GM12878 (cell line): ENCODE data around the gene SLC17A2. TPM values are rescaled to one million over a fixed set of nuclear protein-coding genes. Genes with fewer than 3 reads are reported as not detected.

ENCODE experiments used
- ATAC-seq: fragments of 200-7000 bp; cut with Tn5 transposase; 3 replicates; pipeline ENCODE4 v1.9.1; 2020; ENCODE audit warnings: mild to moderate bottlenecking, moderate library complexity
- BruUV-seq: library from RNA; stranded (reverse); fragments of 400-500 nt; replicated peaks from 2 replicates; lab custom pipeline; 2021; lab: Mats Ljungman, UMichigan
- CTCF ChIA-PET: fragments of 300-600 bp; sonication (Branson Sonifier 250); formaldehyde crosslinking; extraction: SDS; loops from one replicate; lab custom pipeline; 2021; ENCODE audit warnings: inconsistent platforms; lab: Yijun Ruan, JAX
- POLR2A ChIA-PET: fragments of 350-600 bp; formaldehyde crosslinking; extraction: SDS; loops from one replicate; lab custom pipeline; 2021; ENCODE audit warnings: inconsistent platforms; lab: Charles Lee
- RAD21 ChIA-PET: fragments of 300-600 bp; sonication (Branson Sonifier 250); formaldehyde crosslinking; loops from one replicate; lab custom pipeline; 2023; ENCODE audit warnings: antibody characterized with exemption; ENCODE audit not compliant: unreplicated experiment; lab: Charles Lee
- SMC1A ChIA-PET: fragments of 300-600 bp; sonication (Branson Sonifier 250); formaldehyde crosslinking; loops from one replicate; lab custom pipeline; 2023; ENCODE audit not compliant: unreplicated experiment, uncharacterized antibody; lab: Charles Lee
- DNase-seq: peaks from one replicate; pipeline ENCODE4 v3.0.0-alpha.2; 2011; ENCODE audit warnings: low read depth, low spot score
- FAIRE-seq: peaks from 3 replicates; lab custom pipeline; 2011; peaks lifted over from hg19 to GRCh38; lab: Jason Lieb, UNC
- H2AFZ ChIP-seq: 2 replicates; pipeline ENCODE4 v1.6.0; 2011; ENCODE audit warnings: low read depth, low read length, control low read depth; ENCODE audit not compliant: control insufficient read depth
- H3K27ac ChIP-seq: 2 replicates; pipeline ENCODE4 v1.5.1; 2011; ENCODE audit warnings: control low read depth; ENCODE audit not compliant: control insufficient read depth, insufficient read depth
- H3K27me3 ChIP-seq, 2 experiments: replicated peaks in 1 of 2; 2 replicates each; pipeline versions ENCODE4 v1.6.0 to v1.6.1; 2011; ENCODE audit warnings: low read length in 1 of 2; ENCODE audit not compliant: control insufficient read depth in 2 of 2, insufficient read depth in 2 of 2
- H3K36me3 ChIP-seq, 2 experiments: 2 replicates each; pipeline ENCODE4 v1.5.1; 2011; ENCODE audit warnings: low read length in 1 of 2; ENCODE audit not compliant: control insufficient read depth in 2 of 2, insufficient read depth in 2 of 2
- H3K4me1 ChIP-seq: 2 replicates; pipeline ENCODE4 v1.6.1; 2011; ENCODE audit warnings: mild to moderate bottlenecking, low read length, moderate library complexity, mixed read lengths; ENCODE audit not compliant: control insufficient read depth, insufficient read depth
- H3K4me2 ChIP-seq: 2 replicates; pipeline ENCODE4 v1.6.0; 2011; ENCODE audit warnings: control low read depth; ENCODE audit not compliant: control insufficient read depth, insufficient read depth
- H3K4me3 ChIP-seq: fragments of 200-600 bp; sonication (generic); 2 replicates; pipeline ENCODE4 v1.5.1; 2016
- H3K79me2 ChIP-seq: 2 replicates; pipeline ENCODE4 v1.6.0; 2011; ENCODE audit warnings: low read length; ENCODE audit not compliant: control insufficient read depth, insufficient read depth
- H3K9ac ChIP-seq: 2 replicates; pipeline ENCODE4 v1.8.0; 2011; ENCODE audit warnings: low read length, control low read depth, mixed read lengths; ENCODE audit not compliant: control insufficient read depth, insufficient read depth
- H3K9me3 ChIP-seq: replicated peaks from 3 replicates; pipeline ENCODE4 v1.5.1; 2011; ENCODE audit warnings: mild to moderate bottlenecking, low read length; ENCODE audit not compliant: control insufficient read depth, insufficient read depth
- H4K20me1 ChIP-seq: 2 replicates; pipeline ENCODE4 v1.6.0; 2011; ENCODE audit not compliant: control insufficient read depth, insufficient read depth
- BCLAF1 ChIP-seq: fragments of 450-650 bp; IDR thresholded peaks from 2 replicates; pipeline ENCODE4 v1.6.1; 2017; ENCODE audit warnings: antibody characterized with exemption, mild to moderate bottlenecking, moderate library complexity
- CBX5 ChIP-seq: sonication (generic); IDR thresholded peaks from 2 replicates; pipeline ENCODE4 v1.6.1; 2016; ENCODE audit warnings: low read depth, moderate library complexity, mild to moderate bottlenecking, inconsistent platforms
- CHD2 ChIP-seq: IDR thresholded peaks from 2 replicates; pipeline ENCODE4 v1.6.1; 2011; ENCODE audit warnings: low read depth, low read length, improper control_type of control experiment, borderline replicate concordance
- CREM ChIP-seq: IDR thresholded peaks from 2 replicates; pipeline ENCODE4 v1.6.1; 2014; ENCODE audit warnings: antibody characterized with exemption, low read depth
- EP300 ChIP-seq, 2 experiments: fragments of 150-350 bp in 1 of 2; IDR thresholded peaks; 2 replicates each; pipeline ENCODE4 v1.6.1; 2011 to 2012; ENCODE audit warnings: low read depth in 2 of 2, low read length in 2 of 2, borderline replicate concordance in 1 of 2, improper control_type of control experiment in 1 of 2, inconsistent platforms in 1 of 2; ENCODE audit not compliant: control insufficient read depth in 1 of 2
- ETV6 ChIP-seq, 2 experiments: fragments of 450-650 bp in 1 of 2; IDR thresholded peaks in 1 of 2; conservative IDR thresholded peaks in 1 of 2; 2 replicates each; pipeline ENCODE4 v1.6.1; 2014; ENCODE audit warnings: antibody characterized with exemption in 1 of 2, borderline replicate concordance in 1 of 2, low read depth in 1 of 2, mild to moderate bottlenecking in 1 of 2, moderate library complexity in 1 of 2
- HDAC6 ChIP-seq: fragments of 200-600 bp; sonication (generic); IDR thresholded peaks from one replicate; pipeline ENCODE4 v1.8.0; 2017; ENCODE audit warnings: antibody characterized with exemption; ENCODE audit not compliant: unreplicated experiment
- LARP7 ChIP-seq: fragments of 450-650 bp; IDR thresholded peaks from 2 replicates; pipeline ENCODE4 v1.6.1; 2017; ENCODE audit warnings: mild to moderate bottlenecking
- NFIC ChIP-seq: IDR thresholded peaks from 2 replicates; pipeline ENCODE4 v1.6.1; 2012; ENCODE audit warnings: low read depth, mild to moderate bottlenecking, inconsistent platforms, low read length, moderate library complexity
- PAX5 ChIP-seq: IDR thresholded peaks from 2 replicates; pipeline ENCODE4 v1.6.1; 2011; ENCODE audit warnings: low read depth, low read length, borderline replicate concordance
- PAX8 ChIP-seq: fragments of 450-650 bp; IDR thresholded peaks from 2 replicates; pipeline ENCODE4 v1.6.1; 2017; ENCODE audit warnings: mild to moderate bottlenecking, moderate library complexity
- RUNX3 ChIP-seq: IDR thresholded peaks from 2 replicates; pipeline ENCODE4 v1.6.1; 2012; ENCODE audit warnings: low read length, inconsistent platforms
- SIN3A ChIP-seq: IDR thresholded peaks from 2 replicates; pipeline ENCODE4 v1.6.1; 2012; ENCODE audit warnings: low read depth, low read length, improper control_type of control experiment
- SMARCA5 ChIP-seq: fragments of 450-650 bp; IDR thresholded peaks from 2 replicates; pipeline ENCODE4 v1.6.1; 2017; ENCODE audit warnings: mild to moderate bottlenecking
- ZBED1 ChIP-seq: IDR thresholded peaks from 2 replicates; pipeline ENCODE4 v1.6.1; 2016; ENCODE audit warnings: borderline replicate concordance
- ZSCAN29 ChIP-seq: fragments of 450-650 bp; IDR thresholded peaks from 2 replicates; pipeline ENCODE4 v1.6.1; 2017; ENCODE audit warnings: mild to moderate bottlenecking, moderate library complexity
- WGBS: methylation state at CpG from one replicate; pipeline ENCODE4 v1.1.6; 2016; ENCODE audit warnings: low lambda C conversion rate; ENCODE audit not compliant: insufficient replicate concordance, insufficient coverage; ENCODE audit errors: missing lambda C conversion rate; 5-methylcytosine and 5-hydroxymethylcytosine counted together
- in situ Hi-C: fragments of 300-500 bp; cut with MboI; formaldehyde crosslinking; loops from 9 replicates; pipeline ENCODE4 v1.14.3; 2018; ENCODE audit warnings: mixed read lengths
- intact Hi-C: fragments of 100-400 bp; cut with micrococcal nuclease; formaldehyde crosslinking; loops from one replicate; pipeline ENCODE4 v1.14.2; 2022; ENCODE audit not compliant: unreplicated experiment
- polyA plus RNA-seq, 11 experiments: library from polyadenylated mRNA; depleted of rRNA in 4 of 11; unstranded in 6 of 11; stranded (reverse) in 5 of 11; fragments of >200 nt; fragmentation: Nextera tagmentation in 4 of 11; fragmentation: Illumina TruSeq in 1 of 11; extraction: Ambion mirVana in 4 of 11; extraction: Trizol in 1 of 11; gene quantifications; 1 replicate in 1 of 11; 2 replicates in 10 of 11; pipeline versions ENCODE4 v1.2.1 to v1.2.3, GENCODE V29; 2011 to 2016; ENCODE audit warnings: inconsistent platforms in 2 of 11, missing spikeins in 2 of 11, low read depth in 1 of 11
- total RNA-seq, 4 experiments: library from RNA; depleted of rRNA in 3 of 4; stranded (reverse); fragments of >200 nt in 3 of 4; fragmentation: Illumina TruSeq in 1 of 4; extraction: Trizol in 1 of 4; gene quantifications; 2 replicates each; pipeline versions ENCODE4 v1.2.1 to v1.2.3, GENCODE V29; 2013 to 2021
- TF ChIP-seq, protein P1 (sequence below): IDR thresholded peaks from 2 replicates; pipeline ENCODE4 v1.6.1; 2012; ENCODE audit warnings: improper control_type of control experiment, low read depth, low read length; ENCODE audit not compliant: insufficient replicate concordance
- TF ChIP-seq, protein P2 (sequence below): IDR thresholded peaks from 2 replicates; pipeline ENCODE4 v1.6.1; 2011; ENCODE audit warnings: low read depth, mild to moderate bottlenecking, low read length, moderate library complexity, borderline replicate concordance; ENCODE audit errors: extremely low read depth

SLC17A2 gene
- total and polyA plus RNA-seq, 10 of the 15 experiments (the other 5 are each of a cell fraction or from before 2014, with no cell fraction given): not detected

- RAD21 ChIA-PET: no interaction called here
- Histone ChIP-seq H3K79me2 (no peaks in the 10 kb centered on the region), H3K36me3 (no peaks in the 10 kb centered on the region)
- TF ChIP-seq, protein P1, sequence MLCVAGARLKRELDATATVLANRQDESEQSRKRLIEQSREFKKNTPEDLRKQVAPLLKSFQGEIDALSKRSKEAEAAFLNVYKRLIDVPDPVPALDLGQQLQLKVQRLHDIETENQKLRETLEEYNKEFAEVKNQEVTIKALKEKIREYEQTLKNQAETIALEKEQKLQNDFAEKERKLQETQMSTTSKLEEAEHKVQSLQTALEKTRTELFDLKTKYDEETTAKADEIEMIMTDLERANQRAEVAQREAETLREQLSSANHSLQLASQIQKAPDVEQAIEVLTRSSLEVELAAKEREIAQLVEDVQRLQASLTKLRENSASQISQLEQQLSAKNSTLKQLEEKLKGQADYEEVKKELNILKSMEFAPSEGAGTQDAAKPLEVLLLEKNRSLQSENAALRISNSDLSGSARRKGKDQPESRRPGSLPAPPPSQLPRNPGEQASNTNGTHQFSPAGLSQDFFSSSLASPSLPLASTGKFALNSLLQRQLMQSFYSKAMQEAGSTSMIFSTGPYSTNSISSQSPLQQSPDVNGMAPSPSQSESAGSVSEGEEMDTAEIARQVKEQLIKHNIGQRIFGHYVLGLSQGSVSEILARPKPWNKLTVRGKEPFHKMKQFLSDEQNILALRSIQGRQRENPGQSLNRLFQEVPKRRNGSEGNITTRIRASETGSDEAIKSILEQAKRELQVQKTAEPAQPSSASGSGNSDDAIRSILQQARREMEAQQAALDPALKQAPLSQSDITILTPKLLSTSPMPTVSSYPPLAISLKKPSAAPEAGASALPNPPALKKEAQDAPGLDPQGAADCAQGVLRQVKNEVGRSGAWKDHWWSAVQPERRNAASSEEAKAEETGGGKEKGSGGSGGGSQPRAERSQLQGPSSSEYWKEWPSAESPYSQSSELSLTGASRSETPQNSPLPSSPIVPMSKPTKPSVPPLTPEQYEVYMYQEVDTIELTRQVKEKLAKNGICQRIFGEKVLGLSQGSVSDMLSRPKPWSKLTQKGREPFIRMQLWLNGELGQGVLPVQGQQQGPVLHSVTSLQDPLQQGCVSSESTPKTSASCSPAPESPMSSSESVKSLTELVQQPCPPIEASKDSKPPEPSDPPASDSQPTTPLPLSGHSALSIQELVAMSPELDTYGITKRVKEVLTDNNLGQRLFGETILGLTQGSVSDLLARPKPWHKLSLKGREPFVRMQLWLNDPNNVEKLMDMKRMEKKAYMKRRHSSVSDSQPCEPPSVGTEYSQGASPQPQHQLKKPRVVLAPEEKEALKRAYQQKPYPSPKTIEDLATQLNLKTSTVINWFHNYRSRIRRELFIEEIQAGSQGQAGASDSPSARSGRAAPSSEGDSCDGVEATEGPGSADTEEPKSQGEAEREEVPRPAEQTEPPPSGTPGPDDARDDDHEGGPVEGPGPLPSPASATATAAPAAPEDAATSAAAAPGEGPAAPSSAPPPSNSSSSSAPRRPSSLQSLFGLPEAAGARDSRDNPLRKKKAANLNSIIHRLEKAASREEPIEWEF: no peak
- no peak for TF ChIP-seq CHD2
- no peak for TF ChIP-seq ZSCAN29
- TF ChIP-seq NFIC: no peak
- no peak for TF ChIP-seq BCLAF1
- no peak for TF ChIP-seq SIN3A
- TF ChIP-seq ETV6 (conservative IDR thresholded peaks at IDR 0.05 in 1 of 2, IDR thresholded peaks at IDR 0.05 in 1 of 2; ENCODE audit: borderline replicate concordance in 1 of 2, low read depth in 1 of 2): no peak
- TF ChIP-seq ZBED1: no peak
- TF ChIP-seq CBX5: no peak
- no peak for TF ChIP-seq RUNX3
- TF ChIP-seq HDAC6: no peak
- no peak for TF ChIP-seq PAX5
- TF ChIP-seq SMARCA5: no peak
- no peak for TF ChIP-seq CREM
- TF ChIP-seq EP300 (IDR thresholded peaks at IDR 0.05; ENCODE audit: borderline replicate concordance in 1 of 2, control insufficient read depth in 1 of 2, low read depth in 2 of 2, low read length in 2 of 2): no peak
- no peak for TF ChIP-seq PAX8
- TF ChIP-seq, protein P2, sequence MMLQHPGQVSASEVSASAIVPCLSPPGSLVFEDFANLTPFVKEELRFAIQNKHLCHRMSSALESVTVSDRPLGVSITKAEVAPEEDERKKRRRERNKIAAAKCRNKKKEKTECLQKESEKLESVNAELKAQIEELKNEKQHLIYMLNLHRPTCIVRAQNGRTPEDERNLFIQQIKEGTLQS: no peak
- TF ChIP-seq LARP7: no peak
- TF ChIP-seq, all 136 proteins: peak for 0
- CTCF ChIA-PET: no interaction called here
- WGBS: 46% methylated on average over 5 of the region's 5 CpGs
- H3K27ac ChIP-seq: no peak overlapping the region
- DNase-seq (no peak), ATAC-seq (no peak), FAIRE-seq (no peak)
- in situ Hi-C loops: loop anchor here (25.0 kb wide), 1 partner anchor 674 kb away; no protein-coding TSS in a partner anchor
- H3K9me3 ChIP-seq: no peaks in the 10 kb centered on the region
- no peaks in the 10 kb centered on the region for H4K20me1 ChIP-seq
- no peak overlapping the region for H3K4me3 ChIP-seq
- no peaks in the 10 kb centered on the region for H3K4me1 ChIP-seq
- intact Hi-C loops: no loop called here
- no peaks in the 10 kb centered on the region; a peak in 2 of 4 replicates for H3K27me3 ChIP-seq
- BruUV-seq: no TSS peak
- no peak overlapping the region for H3K4me2 ChIP-seq
- POLR2A ChIA-PET: no interaction called here
- SMC1A ChIA-PET: no interaction called here
- no peak overlapping the region for H3K9ac ChIP-seq
- H2AFZ ChIP-seq: no peak overlapping the region
Measured at GRCh38 chr6:25935953-25936352, 5.5 kb upstream of the SLC17A2 start.
